Fibroblast of lung (primary cell): ENCODE measurements around the gene PRDM8. TPM values are rescaled to one million over a fixed set of nuclear protein-coding genes. Genes with fewer than 3 reads are reported as not detected.

ENCODE experiments used
- DNase-seq, 2 donors: peaks; one replicate each; pipeline versions ENCODE4 v3.0.0 to v3.0.0-alpha.2; 2010; ENCODE audit warnings: low read depth in 2 of 2
- H2AFZ ChIP-seq: 2 replicates; pipeline ENCODE4 v1.5.1; 2012; ENCODE audit warnings: low read length, control low read depth, inconsistent platforms
- H3K27ac ChIP-seq: 2 replicates; pipeline ENCODE4 v1.5.1; 2011; ENCODE audit warnings: low read length, control low read depth; ENCODE audit not compliant: insufficient read depth
- H3K27me3 ChIP-seq: 2 replicates; pipeline ENCODE4 v1.5.1; 2011; ENCODE audit warnings: mild to moderate bottlenecking, low read length; ENCODE audit not compliant: control insufficient read depth, insufficient read depth
- H3K36me3 ChIP-seq: 2 replicates; pipeline ENCODE4 v1.5.1; 2011; ENCODE audit warnings: low read length; ENCODE audit not compliant: control insufficient read depth, insufficient read depth
- H3K4me1 ChIP-seq: 2 replicates; pipeline ENCODE4 v1.5.1; 2011; ENCODE audit warnings: low read length; ENCODE audit not compliant: control insufficient read depth, insufficient read depth; ENCODE audit errors: extremely low read depth
- H3K4me2 ChIP-seq: 2 replicates; pipeline ENCODE4 v1.5.1; 2011; ENCODE audit warnings: low read length, control low read depth; ENCODE audit not compliant: insufficient read depth; ENCODE audit errors: extremely low read depth
- H3K4me3 ChIP-seq, 4 experiments: fragments of 200-600 bp in 1 of 4; sonication (generic) in 1 of 4; replicated peaks in 1 of 4; 2 replicates each; pipeline ENCODE4 v1.5.1; 2011 to 2016; ENCODE audit warnings: low read length in 4 of 4, low read depth in 3 of 4, mild to moderate bottlenecking in 3 of 4, control low read depth in 2 of 4, inconsistent platforms in 1 of 4, mixed read lengths in 1 of 4; ENCODE audit not compliant: insufficient read depth in 1 of 4; ENCODE audit errors: control extremely low read depth in 1 of 4
- H3K79me2 ChIP-seq: 2 replicates; pipeline ENCODE4 v1.5.1; 2012; ENCODE audit warnings: mild to moderate bottlenecking, low read length, inconsistent platforms; ENCODE audit not compliant: control insufficient read depth, insufficient read depth
- H3K9ac ChIP-seq: 2 replicates; pipeline ENCODE4 v1.5.1; 2011; ENCODE audit warnings: mild to moderate bottlenecking, low read length, control low read depth; ENCODE audit not compliant: insufficient read depth
- H3K9me3 ChIP-seq: 2 replicates; pipeline ENCODE4 v1.5.1; 2012; ENCODE audit warnings: low read depth, low read length; ENCODE audit not compliant: control insufficient read depth, insufficient read depth
- H4K20me1 ChIP-seq: 2 replicates; pipeline ENCODE4 v1.5.1; 2011; ENCODE audit warnings: low read length; ENCODE audit not compliant: control insufficient read depth, insufficient read depth; ENCODE audit errors: extremely low read depth
- CTCF ChIP-seq, 2 donors: IDR thresholded peaks in 1 of 2; conservative IDR thresholded peaks in 1 of 2; 1 replicate in 1 of 2; 2 replicates in 1 of 2; pipeline ENCODE4 v1.5.1; 2011 to 2012; ENCODE audit warnings: low read length in 2 of 2, control low read depth in 1 of 2, inconsistent platforms in 1 of 2, low read depth in 1 of 2, mild to moderate bottlenecking in 1 of 2
- EZH2 ChIP-seq: IDR thresholded peaks from 2 replicates; pipeline ENCODE4 v1.5.1; 2012; ENCODE audit warnings: low read length, control low read depth, mild to moderate bottlenecking; ENCODE audit errors: missing control alignments
- polyA plus RNA-seq, 2 donors: library from polyadenylated mRNA; depleted of rRNA in 1 of 2; stranded (reverse) in 1 of 2; unstranded in 1 of 2; fragments of >200 nt; gene quantifications; 2 replicates each; pipeline ENCODE4 v1.2.1, GENCODE V29; 2011 to 2012; ENCODE audit warnings: missing spikeins in 1 of 2
- total RNA-seq: library from RNA; depleted of rRNA; stranded (reverse); fragments of >200 nt; gene quantifications from 2 replicates; pipeline ENCODE4 v1.2.1, GENCODE V29; 2014

Gene PRDM8
- total and polyA plus RNA-seq, 2 donors (not counting 1 experiment from before 2014, with no cell fraction given), result 3.3 to 8.8 TPM

GRCh38 chr4:80208610-80209339 lies 11.5 kb downstream of the PRDM8 start:
- Histone ChIP-seq H3K27ac (no peak overlapping the region), H3K36me3 (no peaks in the 10 kb centered on the region), H3K79me2 (no peaks in the 10 kb centered on the region), H3K4me2 (no peak overlapping the region), H3K4me1 (peaks cover 7% of the 10 kb centered on the region), H3K27me3 (no peaks in the 10 kb centered on the region), H3K4me3 (no peak overlapping the region), H3K9me3 (no peaks in the 10 kb centered on the region), H2AFZ (no peak overlapping the region), H4K20me1 (no peaks in the 10 kb centered on the region), H3K9ac (no peak overlapping the region)
- DNase-seq, result no peak
- TF ChIP-seq CTCF (conservative IDR thresholded peaks at IDR 0.05 in 1 of 2, IDR thresholded peaks at IDR 0.05 in 1 of 2; ENCODE audit: low read depth in 1 of 2, low read length in 2 of 2), result no peak
- TF ChIP-seq EZH2, result no peak

GRCh38 chr4:80209340-80209701 lies 12.0 kb downstream of the PRDM8 start:
- DNase-seq, result no peak
- peaks cover 10% of the 10 kb centered on the region for H3K4me1 ChIP-seq
- no peak overlapping the region for H3K27ac ChIP-seq
- TF ChIP-seq CTCF (conservative IDR thresholded peaks at IDR 0.05 in 1 of 2, IDR thresholded peaks at IDR 0.05 in 1 of 2; ENCODE audit: low read depth in 1 of 2, low read length in 2 of 2), result no peak
- no peak for TF ChIP-seq EZH2
- H3K79me2 ChIP-seq, result no peaks in the 10 kb centered on the region
- no peaks in the 10 kb centered on the region for H3K36me3 ChIP-seq
- H3K4me2 ChIP-seq, result no peak overlapping the region
- H2AFZ ChIP-seq, result no peak overlapping the region
- H3K4me3 ChIP-seq, result no peak overlapping the region
- no peaks in the 10 kb centered on the region for H3K9me3 ChIP-seq
- no peak overlapping the region for H3K9ac ChIP-seq
- no peaks in the 10 kb centered on the region for H4K20me1 ChIP-seq
- H3K27me3 ChIP-seq, result no peaks in the 10 kb centered on the region

GRCh38 chr4:80210549-80210948 lies 13.2 kb downstream of the PRDM8 start:
- Histone ChIP-seq H3K27me3 (no peaks in the 10 kb centered on the region), H3K36me3 (no peaks in the 10 kb centered on the region), H3K4me3 (no peak overlapping the region), H3K9ac (no peak overlapping the region), H3K4me2 (no peak overlapping the region), H3K27ac (no peak overlapping the region), H4K20me1 (no peaks in the 10 kb centered on the region), H3K9me3 (no peaks in the 10 kb centered on the region), H3K79me2 (no peaks in the 10 kb centered on the region), H2AFZ (no peak overlapping the region), H3K4me1 (peaks cover 10% of the 10 kb centered on the region)
- DNase-seq, result no peak
- TF ChIP-seq EZH2, result no peak
- TF ChIP-seq CTCF (conservative IDR thresholded peaks at IDR 0.05 in 1 of 2, IDR thresholded peaks at IDR 0.05 in 1 of 2; ENCODE audit: low read depth in 1 of 2, low read length in 2 of 2), result no peak
